Measurements from ENCODE around the gene CTNNA3.

CTNNA3 gene

DNA sequence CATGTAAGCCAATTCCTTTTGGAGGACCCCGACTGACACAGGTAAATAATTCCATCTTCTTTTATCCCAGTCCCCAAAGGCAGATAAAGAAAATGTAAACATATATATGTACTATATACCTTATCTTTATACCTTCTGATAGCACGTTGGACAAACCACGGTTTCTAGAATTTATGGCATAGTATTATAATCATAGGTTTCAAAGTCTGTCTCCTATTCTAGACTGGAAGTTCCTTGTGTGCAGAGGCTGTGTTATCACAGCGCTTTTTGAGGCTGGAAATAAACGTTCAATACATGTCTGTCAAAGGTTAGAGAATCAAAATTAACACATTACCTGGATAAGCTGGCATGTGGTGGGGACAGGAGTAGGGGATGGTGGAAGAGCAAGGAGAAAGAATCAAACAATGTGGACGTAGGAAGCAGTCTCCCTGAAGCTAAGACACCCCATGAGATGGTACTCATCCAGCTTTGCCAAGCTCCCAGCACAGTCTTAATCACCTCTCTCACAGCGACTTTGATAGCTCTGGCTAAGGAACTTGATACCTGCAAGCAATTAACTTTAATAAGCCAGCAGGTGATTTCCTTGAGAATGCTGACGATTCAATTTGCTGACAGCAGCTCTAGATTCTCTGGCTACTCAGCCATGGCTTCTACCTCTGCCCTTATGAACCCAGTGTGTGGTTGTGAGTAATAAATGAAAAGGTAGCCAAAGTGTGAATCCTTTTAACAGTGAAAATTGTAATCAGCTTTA lies 978.6 kb downstream of the CTNNA3 start:
- DNase-seq, result no peak

DNA sequence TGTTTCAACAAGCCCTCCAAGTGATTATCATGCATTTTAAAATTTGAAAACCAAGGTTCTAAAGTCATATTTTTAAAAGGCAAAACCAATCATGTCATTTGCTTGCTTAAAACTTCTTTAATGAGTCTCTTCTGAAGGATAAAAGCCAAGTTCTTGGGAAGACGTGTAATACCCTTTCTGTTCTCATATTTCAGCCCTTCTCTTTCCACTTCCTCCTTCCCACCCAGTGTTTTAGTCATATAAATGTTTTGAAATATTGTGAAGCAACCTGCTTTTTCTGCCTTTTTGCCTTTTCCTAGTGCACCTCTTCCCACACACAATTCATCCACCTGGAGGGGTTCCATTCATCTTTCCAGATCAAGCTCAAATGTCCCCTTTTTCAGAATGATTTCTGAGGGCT lies 981.3 kb downstream of the CTNNA3 start:
- DNase-seq, result no peak

- no peak for DNase-seq
These were observed 982.6 kb downstream of the CTNNA3 start for GRCh38 chr10:66713387-66713786.

- DNase-seq, result no peak
These were observed 997.9 kb downstream of the CTNNA3 start for GRCh38 chr10:66698069-66698468.

GRCh38 chr10:66695046-66695445 lies 1000.9 kb downstream of the CTNNA3 start:
- no peak for DNase-seq

DNA sequence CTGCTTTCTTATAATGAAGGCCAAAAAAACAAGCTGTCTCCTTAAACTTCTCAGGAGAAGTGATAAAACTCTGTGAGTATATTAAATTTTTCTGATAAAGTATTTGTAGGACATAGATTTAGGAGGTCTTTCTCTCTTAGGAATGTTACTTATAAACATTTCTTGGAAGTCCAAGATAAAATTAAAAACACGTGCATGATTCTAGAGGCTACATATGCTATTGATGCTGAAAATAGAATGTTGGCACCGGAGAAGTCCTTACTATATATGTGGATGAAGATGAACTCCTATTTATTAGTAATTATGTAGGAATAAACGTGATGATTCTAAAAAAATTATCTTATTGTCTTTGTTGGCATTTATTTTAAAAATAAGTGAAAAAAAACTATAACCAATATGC lies 1011.4 kb downstream of the CTNNA3 start:
- no peak for DNase-seq

DNA sequence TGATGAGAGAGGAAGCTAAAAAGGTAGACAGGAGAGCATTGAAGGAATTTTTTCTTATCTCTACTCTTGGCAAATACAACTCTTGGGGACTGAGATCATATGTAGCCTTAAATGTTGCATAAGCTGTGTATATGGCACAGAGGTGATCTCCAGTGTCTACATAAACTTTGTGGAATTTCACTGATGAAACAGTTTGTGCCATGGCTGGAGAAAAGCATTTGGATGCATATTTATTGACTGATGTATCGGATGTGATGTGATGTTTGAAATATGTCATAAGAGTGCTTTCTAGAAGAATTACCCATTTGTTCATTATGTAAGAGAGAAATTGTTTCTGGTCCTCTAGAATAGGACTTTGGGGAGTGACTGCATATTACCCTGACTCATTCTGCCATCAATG lies 1015.1 kb downstream of the CTNNA3 start:
- DNase-seq, result no peak

GRCh38 chr10:66678521-66678920 lies 1017.5 kb downstream of the CTNNA3 start:
- no peak for DNase-seq

DNA sequence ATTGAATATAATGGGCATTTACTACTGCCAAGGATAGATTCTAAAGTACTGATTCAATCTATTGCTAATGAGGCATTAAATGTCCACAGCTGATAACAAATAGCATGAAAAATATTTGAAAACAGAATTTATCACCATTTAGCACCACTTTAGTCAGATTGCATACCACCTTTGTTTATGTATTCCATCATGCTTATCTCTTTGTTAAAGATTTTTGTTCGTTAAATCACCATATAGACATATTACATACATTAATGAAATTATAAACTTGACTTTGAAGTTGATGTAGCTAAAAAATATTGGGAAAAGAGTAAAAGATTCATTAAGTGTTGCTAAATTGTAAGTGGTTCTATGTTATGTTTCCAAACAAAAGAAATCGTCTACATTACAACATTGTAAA lies 1022.9 kb downstream of the CTNNA3 start:
- no peak for DNase-seq

DNA sequence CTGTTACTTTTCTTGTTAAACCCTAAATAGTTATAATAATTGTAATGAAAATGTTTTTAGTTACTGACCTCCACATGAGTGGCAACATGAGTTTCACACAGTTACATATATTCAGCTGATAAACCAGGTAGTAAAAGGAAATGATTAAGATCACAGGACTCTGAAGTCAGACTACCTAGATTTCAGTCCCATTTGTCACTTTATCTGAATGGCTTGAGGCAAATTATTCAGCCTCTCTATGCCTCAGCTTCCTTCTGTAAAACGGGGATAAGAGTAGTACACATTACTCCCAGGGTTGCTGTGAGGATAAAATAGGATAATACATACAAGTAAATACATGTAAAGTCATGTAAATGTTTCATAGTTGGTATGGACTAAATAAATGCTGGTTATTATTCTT lies 1024.4 kb downstream of the CTNNA3 start:
- no peak for DNase-seq

- no peak for DNase-seq
These were observed 1024.9 kb downstream of the CTNNA3 start for GRCh38 chr10:66671064-66671463.

DNA sequence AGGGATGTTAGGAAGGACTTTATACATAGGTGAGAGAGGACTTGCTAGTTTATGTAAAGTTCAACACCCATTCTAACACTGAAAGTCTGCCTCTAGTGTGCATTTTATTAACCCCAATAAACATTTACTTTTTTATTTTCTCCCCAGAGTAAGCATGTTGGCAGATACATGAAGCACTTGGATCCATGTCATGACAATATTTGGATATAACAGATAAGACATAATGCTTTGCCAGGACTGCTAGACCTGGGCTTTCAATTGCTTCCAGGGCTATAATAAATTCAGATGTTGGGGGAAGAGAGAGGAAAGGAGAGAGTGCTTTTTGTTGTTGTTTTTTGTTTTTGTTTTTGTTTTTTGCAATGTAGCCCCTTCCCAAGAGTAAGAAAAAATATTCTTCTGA lies 1039.5 kb downstream of the CTNNA3 start:
- no peak for DNase-seq

GRCh38 chr10:66654861-66655260 lies 1041.1 kb downstream of the CTNNA3 start:
- DNase-seq, result no peak

DNA sequence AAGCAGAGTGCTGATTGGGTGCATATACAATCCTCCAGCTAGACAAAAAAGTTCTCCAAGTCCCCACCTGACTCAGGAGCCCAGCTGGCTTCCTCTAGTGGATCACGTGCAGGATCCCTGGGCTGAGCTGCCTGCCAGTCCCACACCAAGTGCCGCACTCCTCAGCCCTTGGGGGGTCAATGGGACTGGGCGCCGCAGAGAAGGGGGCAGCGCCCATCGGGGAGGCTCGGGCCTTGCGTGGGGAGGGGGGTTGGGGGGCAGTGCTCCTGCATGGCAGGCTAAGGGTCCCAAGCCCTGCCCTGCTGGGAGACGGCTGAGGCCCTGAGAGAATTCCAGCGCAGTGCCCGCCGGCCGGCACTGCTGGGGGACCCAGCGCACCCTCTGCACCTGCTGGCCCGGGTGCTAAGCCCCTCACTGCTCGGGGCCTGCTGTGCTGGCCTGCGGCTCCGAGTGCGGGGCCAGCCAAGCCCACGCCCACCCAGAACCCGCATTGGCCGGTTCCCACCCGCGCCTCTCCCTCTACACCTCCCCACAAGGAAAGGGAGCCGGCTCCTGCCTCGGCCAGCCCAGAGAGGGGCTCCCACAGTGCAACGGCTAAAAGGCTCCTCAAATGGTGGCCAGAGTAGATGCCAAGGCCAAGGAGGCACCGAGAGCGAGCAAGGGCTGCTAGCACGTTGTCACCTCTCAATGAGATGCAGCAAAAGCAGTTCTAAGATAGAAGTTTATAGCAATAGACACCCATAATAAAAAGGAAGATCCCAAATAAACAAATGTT lies 1044.5 kb downstream of the CTNNA3 start:
- DNase-seq, result no peak

DNA sequence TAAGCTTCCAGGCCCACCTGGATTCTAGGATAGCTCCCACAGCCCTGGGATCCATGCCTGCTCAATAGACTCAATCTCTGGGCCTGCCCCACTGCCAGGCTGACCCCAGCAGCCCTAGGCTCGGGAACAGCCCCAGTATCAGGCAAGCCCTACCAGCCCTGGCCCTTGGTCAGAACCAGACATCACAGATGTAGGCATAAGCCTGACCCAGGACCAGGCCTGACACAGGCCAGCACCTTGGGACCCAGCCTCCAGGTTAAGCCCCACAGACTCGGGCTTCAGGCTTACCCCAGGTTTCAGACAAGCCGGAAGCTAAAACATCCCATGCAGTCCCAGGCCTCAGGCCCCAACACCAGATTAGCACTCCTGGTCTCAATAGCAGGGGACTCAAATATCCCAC lies 1046.4 kb downstream of the CTNNA3 start:
- DNase-seq, result no peak

DNA sequence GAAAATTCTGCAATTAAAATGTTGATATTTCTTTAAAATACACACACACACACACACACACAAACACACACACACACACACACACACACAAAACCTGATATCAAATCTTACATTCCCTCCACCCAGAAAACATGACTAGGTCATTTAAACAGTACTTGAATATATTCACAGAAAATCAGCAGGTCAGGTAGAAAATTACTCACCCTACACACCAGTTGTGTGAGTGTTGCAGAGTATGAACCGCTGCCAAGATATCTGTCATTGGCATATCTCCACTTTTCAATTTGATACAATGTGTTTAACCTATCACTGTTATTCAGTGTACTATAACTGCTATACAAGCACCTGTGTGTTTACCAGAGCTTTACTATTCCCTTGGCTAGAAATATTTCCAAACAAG lies 1053.8 kb downstream of the CTNNA3 start:
- DNase-seq, result no peak

DNA sequence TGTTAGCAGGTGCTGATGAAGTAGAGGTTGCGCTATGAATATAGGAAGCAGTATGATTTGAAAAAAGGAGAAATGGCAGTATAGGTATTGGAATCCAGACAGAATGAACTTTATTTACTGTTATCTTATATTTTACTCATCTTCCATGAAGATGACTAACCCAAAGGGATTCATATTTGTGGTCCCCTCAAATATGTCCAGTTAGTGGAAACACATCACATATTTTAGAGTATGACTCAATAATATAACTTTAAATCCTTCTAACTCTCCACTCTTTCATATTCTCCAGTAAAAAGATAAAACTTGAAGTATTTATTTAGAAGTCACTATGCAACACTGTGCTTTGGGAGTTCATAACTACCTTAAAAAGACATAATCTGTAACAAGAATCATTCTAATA lies 1056.6 kb downstream of the CTNNA3 start:
- no peak for DNase-seq

DNA sequence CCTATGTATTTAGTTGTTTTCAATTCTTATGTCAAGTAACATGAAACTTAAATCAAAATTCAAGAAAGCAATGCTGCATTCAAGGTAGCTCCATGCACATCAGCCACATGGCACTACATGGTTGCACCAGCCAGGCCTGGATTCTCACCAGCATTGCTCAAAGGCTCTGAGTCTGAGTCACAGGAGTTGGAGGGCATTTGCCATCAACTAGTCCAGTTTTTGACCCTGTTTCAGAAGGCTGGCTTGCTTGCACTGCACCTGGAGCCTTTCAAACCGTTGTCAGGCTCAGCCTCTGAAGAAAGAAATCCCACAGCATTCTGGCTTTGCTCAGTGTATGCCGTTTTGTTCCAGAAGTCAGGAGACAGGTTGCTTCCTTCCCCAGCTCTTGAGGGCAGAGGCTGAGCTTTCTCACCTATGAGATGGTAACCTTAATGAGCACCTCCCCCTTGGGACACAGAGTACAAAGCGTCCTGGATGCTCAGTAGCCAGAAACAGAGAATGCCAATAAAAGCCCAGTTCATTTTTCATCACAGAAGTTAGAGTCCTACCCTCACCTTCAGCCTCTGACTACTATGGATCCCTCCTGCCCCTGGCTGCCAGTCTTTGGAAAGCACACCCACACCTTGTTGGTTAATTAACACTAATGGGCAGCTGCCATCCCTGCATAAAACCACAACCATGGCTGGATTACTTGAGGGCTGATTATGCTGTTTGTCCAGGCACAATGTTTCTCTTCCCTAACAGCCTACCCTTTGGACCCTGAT lies 1058.5 kb downstream of the CTNNA3 start:
- DNase-seq, result no peak

- DNase-seq, result no peak
These were observed 1066.0 kb downstream of the CTNNA3 start for GRCh38 chr10:66629996-66630395.

GRCh38 chr10:66627156-66627555 lies 1068.8 kb downstream of the CTNNA3 start:
- DNase-seq, result no peak

- no peak for DNase-seq
These were observed 1070.0 kb downstream of the CTNNA3 start for GRCh38 chr10:66625709-66626590.

GRCh38 chr10:66622050-66622449 lies 1073.9 kb downstream of the CTNNA3 start:
- DNase-seq, result no peak

- no peak for DNase-seq
These were observed 1091.8 kb downstream of the CTNNA3 start for GRCh38 chr10:66604195-66604594.

Data from NCI-H1048 (cell line).